HS-27A (cell line): Measurements from ENCODE around the gene ZFP82.

Experiments
- DNase-seq: peaks from one replicate; pipeline ENCODE4 v3.0.0-alpha.2; 2012; ENCODE audit warnings: low read depth, missing footprints

ZFP82 gene

GRCh38 chr19:36371886-36372285 lies 46.6 kb downstream of the ZFP82 start:
- no peak for DNase-seq

GRCh38 chr19:36363845-36364244 lies 54.6 kb downstream of the ZFP82 start:
- no peak for DNase-seq
